C4-2B (cell line): ENCODE results near the gene EPB41L4B.
"Not testable (repeated sequence)": the region's sequence is repeated elsewhere in the genome, so short reads cannot be mapped to it uniquely, and the experiment has no call there.

Experiments
- H3K27ac ChIP-seq: fragments of 450-650 bp; 2 replicates; pipeline ENCODE4 v1.5.1; 2017
- CTCF ChIP-seq: fragments of 450-650 bp; conservative IDR thresholded peaks from 2 replicates; pipeline ENCODE4 v1.5.1; 2017; ENCODE audit warnings: mild to moderate bottlenecking
- ZFX ChIP-seq: fragments of 450-650 bp; IDR thresholded peaks from 2 replicates; pipeline ENCODE4 v1.6.1; 2017

EPB41L4B gene

GRCh38 chr9:109132567-109133021 is 188.3 kb downstream of the EPB41L4B start:
- TF ChIP-seq ZFX (no peak), CTCF (no peak)
- no peak overlapping the region for H3K27ac ChIP-seq

GRCh38 chr9:109129470-109130197 is 191.2 kb downstream of the EPB41L4B start:
- TF ChIP-seq ZFX (no peak), CTCF (no peak)
- no peak overlapping the region for H3K27ac ChIP-seq

DNA sequence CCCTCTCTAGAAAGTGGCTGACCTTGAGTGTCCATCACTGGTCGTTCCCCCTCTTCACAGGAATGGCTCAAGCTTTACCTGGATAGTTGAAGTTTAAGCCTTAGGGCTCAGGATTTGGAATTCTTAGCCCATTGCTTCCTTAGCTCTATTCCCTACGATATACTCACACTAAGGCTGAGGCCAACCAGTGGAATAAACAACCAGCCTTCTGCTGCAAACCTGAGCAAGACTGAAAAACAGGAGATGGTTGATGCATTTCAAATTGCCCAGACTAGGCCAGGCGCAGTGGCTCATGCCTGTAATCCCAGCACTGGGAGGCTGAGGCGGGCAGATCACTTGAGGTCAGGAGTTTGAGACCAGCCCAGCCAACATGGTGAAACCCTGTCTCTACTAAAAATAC is 194.2 kb downstream of the EPB41L4B start:
- not testable (repeated sequence) for H3K27ac ChIP-seq

DNA sequence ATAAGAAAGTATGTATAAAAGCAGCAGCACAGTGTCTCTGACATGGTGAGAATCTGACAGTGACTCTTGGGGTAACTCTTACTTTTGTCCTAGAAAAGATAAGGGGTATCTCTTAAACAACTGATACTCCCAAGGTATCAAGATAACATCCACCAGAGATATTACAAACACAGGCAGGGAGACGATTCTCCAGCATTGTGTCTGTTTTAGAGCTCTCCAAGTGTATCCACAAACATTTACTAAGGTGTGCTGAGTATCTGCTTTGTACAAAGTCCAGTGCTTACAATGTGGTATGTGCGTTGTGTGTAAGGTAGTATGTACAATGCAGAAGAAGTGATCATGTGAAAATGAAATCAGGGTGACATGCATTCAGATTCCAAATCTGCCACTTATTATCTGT is 196.7 kb downstream of the EPB41L4B start:
- TF ChIP-seq CTCF (no peak), ZFX (no peak)
- no peak overlapping the region for H3K27ac ChIP-seq

DNA sequence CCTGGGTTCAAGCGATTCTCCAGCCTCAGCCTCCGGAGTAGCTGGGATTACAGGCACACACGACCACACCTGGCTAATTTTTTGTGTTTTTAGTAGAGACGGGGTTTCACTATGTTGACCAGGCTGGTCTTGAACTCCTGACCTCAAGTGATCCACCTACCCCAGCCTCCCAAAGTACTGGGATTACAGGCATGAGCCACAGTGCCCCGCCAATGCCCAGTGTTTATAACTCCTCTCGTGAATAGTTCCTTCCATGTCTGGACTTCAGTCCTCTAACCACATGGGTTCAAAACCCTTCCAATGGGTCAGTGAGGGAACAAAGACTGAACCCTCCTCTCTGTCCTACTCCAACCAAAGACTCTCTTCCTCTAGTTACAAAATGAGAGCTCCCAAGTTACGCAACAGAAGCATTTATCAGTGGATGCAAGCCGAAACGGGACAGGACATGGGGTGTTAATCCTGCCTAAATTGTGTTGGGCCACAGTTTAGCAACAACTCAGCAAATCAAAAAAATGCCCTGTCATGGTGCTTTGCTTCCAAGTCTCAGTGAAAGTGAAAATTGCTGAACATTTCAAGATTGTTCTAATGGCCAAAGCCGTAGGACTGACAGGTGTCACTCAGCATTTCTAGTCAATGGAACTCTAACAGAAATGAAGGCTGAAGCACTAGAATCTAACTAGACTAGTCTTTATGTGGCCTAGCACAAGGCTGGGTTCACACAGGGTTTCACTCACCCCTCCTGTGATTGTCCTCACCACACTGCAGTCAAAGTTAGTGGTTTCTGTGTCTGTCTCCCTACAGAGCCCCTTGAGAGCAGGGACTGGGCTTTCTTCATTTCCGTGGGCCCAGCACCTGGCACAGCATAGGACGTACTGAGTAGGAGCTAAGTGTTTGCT is 197.9 kb downstream of the EPB41L4B start:
- H3K27ac ChIP-seq: no peak overlapping the region
- no peak for TF ChIP-seq CTCF
- TF ChIP-seq ZFX: no peak
